Stimulated activated naive CD8-positive, alpha-beta T cell treated with anti-CD3 and anti-CD28 coated beads, Interleukin-15, amount 100 ng/mL, for 72 hours (primary cell): ENCODE measurements around the gene STXBP5L.
"Not testable (repeated sequence)": the region's sequence is repeated elsewhere in the genome, so short reads cannot be mapped to it uniquely, and the experiment has no call there.

Source experiments
- ATAC-seq: fragments of 150-1000 bp; cut with Tn5 transposase; 2 replicates; pipeline ENCODE4 v1.10.0; 2021; ENCODE audit warnings: mild to moderate bottlenecking, moderate library complexity
- DNase-seq, 2 donors: peaks; one replicate each; pipeline ENCODE4 v3.0.0; 2021 to 2022
- H3K27ac Mint-ChIP-seq, 2 donors: one replicate each; pipeline ENCODE4 v1.8.0; 2022; ENCODE audit warnings: mild to moderate bottlenecking in 2 of 2, mixed read lengths in 2 of 2, moderate library complexity in 2 of 2
- H3K27me3 Mint-ChIP-seq: one replicate; pipeline ENCODE4 v1.8.0; 2022; ENCODE audit warnings: mixed read lengths
- H3K4me1 Mint-ChIP-seq: one replicate; pipeline ENCODE4 v1.8.0; 2022; ENCODE audit warnings: mild to moderate bottlenecking, mixed read lengths
- H3K4me3 Mint-ChIP-seq, 2 donors: one replicate each; pipeline ENCODE4 v1.8.0; 2022; ENCODE audit warnings: mild to moderate bottlenecking in 2 of 2, mixed read lengths in 2 of 2, moderate library complexity in 1 of 2
- H3K9me3 Mint-ChIP-seq, 2 donors: one replicate each; pipeline ENCODE4 v1.8.0; 2022; ENCODE audit warnings: mixed read lengths in 2 of 2

The STXBP5L gene

GRCh38 chr3:121126033-121126706 lies 218.2 kb downstream of the STXBP5L start:
- Mint-ChIP-seq H3K4me3 (no peak overlapping the region), H3K27me3 (no peaks in the 10 kb centered on the region), H3K9me3 (no peaks in the 10 kb centered on the region), H3K4me1 (no peaks in the 10 kb centered on the region), H3K27ac (no peak overlapping the region)
- no peak for DNase-seq
- ATAC-seq = no peak

DNA sequence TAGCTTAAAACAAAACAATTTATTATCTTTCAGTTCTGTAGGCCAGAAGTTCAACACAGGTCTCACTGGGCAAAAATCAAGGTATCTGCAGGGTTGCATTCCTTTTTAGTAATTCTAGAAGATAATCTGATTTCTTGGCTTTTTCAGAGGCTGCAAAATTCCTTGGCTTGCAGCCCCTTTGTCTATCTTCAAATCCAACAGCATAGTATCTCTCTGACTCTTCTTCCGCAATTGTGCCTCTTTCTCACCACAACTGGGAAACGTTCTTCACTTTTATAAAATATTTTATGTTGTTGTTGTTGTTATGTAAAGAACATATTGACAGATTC lies 218.7 kb downstream of the STXBP5L start:
- ATAC-seq = no peak
- Mint-ChIP-seq H3K27me3 (no peaks in the 10 kb centered on the region), H3K27ac (no peak overlapping the region), H3K9me3 (no peaks in the 10 kb centered on the region), H3K4me3 (no peak overlapping the region), H3K4me1 (no peaks in the 10 kb centered on the region)
- no peak for DNase-seq

GRCh38 chr3:121152573-121152972 lies 244.6 kb downstream of the STXBP5L start:
- Mint-ChIP-seq H3K27me3 (no peaks in the 10 kb centered on the region), H3K9me3 (no peaks in the 10 kb centered on the region), H3K4me3 (no peak overlapping the region), H3K27ac (no peak overlapping the region), H3K4me1 (no peaks in the 10 kb centered on the region)
- ATAC-seq (no peak), DNase-seq (no peak)

DNA sequence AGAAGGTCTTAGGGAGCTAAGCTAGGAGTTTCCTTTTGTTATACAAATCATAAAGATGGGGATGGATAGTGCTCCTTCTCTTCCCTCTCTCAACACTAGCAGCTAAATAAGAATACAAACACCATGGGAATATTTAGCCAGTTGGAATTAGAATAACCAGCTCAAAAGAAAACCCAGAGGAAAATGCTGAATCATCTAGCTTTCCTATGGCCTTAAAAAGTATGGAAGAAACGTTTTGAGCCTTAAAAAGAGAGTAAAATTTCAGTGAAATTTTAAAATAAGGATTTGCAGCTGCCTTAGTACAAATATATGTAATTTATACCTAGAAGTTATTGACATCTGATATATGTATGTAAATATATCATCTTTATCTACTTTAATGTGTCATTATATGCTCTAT lies 245.8 kb downstream of the STXBP5L start:
- H3K4me3 Mint-ChIP-seq = no peak overlapping the region
- no peak for ATAC-seq
- H3K4me1 Mint-ChIP-seq = no peaks in the 10 kb centered on the region
- no peaks in the 10 kb centered on the region for H3K27me3 Mint-ChIP-seq
- H3K9me3 Mint-ChIP-seq = no peaks in the 10 kb centered on the region
- DNase-seq = no peak
- no peak overlapping the region for H3K27ac Mint-ChIP-seq

GRCh38 chr3:121155028-121155427 lies 247.0 kb downstream of the STXBP5L start:
- ATAC-seq = no peak
- H3K4me3 Mint-ChIP-seq = no peak overlapping the region

GRCh38 chr3:121165397-121165837 lies 257.4 kb downstream of the STXBP5L start:
- H3K27me3 Mint-ChIP-seq = no peaks in the 10 kb centered on the region
- no peak for ATAC-seq
- H3K4me1 Mint-ChIP-seq = no peaks in the 10 kb centered on the region
- H3K4me3 Mint-ChIP-seq = no peak overlapping the region
- no peak overlapping the region for H3K27ac Mint-ChIP-seq
- peaks cover 15% of the 10 kb centered on the region in 2 donors for H3K9me3 Mint-ChIP-seq
- DNase-seq = no peak

More at GRCh38 chr3:121155028-121155427, 247.0 kb downstream of the STXBP5L start:
- no peaks in the 10 kb centered on the region for H3K4me1 Mint-ChIP-seq
- no peaks in the 10 kb centered on the region for H3K9me3 Mint-ChIP-seq
- no peaks in the 10 kb centered on the region for H3K27me3 Mint-ChIP-seq
- DNase-seq = no peak
- no peak overlapping the region for H3K27ac Mint-ChIP-seq

GRCh38 chr3:121167374-121168139 lies 259.6 kb downstream of the STXBP5L start:
- H3K9me3 Mint-ChIP-seq = peaks cover 15 to 24% of the 10 kb centered on the region in 2 donors
- H3K27ac Mint-ChIP-seq = no peak overlapping the region
- no peaks in the 10 kb centered on the region for H3K27me3 Mint-ChIP-seq
- no peaks in the 10 kb centered on the region for H3K4me1 Mint-ChIP-seq
- DNase-seq (no peak), ATAC-seq (no peak)
- H3K4me3 Mint-ChIP-seq = no peak overlapping the region

DNA sequence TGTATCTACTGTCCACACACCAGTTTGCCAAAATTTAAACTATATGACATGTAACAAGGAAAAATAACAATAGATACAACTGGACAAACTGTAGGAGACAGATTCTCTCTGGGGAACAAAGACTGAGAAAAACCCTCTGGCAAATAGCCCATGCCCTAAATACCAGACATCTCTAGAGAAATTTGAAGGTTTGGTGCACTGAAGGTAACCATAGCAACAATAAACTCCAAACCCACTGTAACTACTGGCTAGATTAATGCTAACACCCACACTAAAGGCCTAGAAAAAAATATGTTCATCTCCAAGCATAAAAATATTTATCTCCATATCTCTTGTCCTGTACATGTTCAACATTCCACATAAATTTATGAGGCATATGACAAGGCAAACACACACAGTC lies 267.1 kb downstream of the STXBP5L start:
- ATAC-seq = no peak
- H3K27me3 Mint-ChIP-seq = no peaks in the 10 kb centered on the region
- H3K4me1 Mint-ChIP-seq = no peaks in the 10 kb centered on the region
- no peak for DNase-seq
- peaks cover 11 to 17% of the 10 kb centered on the region in 2 donors for H3K9me3 Mint-ChIP-seq
- no peak overlapping the region for H3K4me3 Mint-ChIP-seq
- H3K27ac Mint-ChIP-seq = no peak overlapping the region

DNA sequence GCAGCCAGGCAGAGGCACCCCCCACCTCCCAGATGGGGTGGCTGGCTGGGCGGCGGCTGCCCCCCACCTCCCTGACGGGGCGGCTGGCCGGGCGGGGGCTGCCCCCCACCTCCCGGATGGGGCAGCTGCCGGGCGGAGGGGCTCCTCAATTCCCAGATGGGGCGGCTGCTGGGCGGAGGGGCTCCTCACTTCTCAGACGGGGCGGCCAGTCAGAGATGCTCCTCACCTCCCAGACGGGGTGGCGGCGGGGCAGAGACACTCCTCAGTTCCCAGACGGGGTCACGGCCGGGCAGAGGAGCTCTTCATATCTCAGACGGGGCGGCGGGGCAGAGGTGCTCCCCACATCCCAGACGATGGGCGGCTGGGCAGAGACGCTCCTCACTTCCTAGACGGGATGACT lies 282.6 kb downstream of the STXBP5L start:
- H3K27ac Mint-ChIP-seq, H3K4me3 Mint-ChIP-seq, ATAC-seq, DNase-seq, H3K4me1 Mint-ChIP-seq, H3K27me3 Mint-ChIP-seq: not testable (repeated sequence)
- peaks cover 12 to 16% of the 10 kb centered on the region in 2 donors for H3K9me3 Mint-ChIP-seq

DNA sequence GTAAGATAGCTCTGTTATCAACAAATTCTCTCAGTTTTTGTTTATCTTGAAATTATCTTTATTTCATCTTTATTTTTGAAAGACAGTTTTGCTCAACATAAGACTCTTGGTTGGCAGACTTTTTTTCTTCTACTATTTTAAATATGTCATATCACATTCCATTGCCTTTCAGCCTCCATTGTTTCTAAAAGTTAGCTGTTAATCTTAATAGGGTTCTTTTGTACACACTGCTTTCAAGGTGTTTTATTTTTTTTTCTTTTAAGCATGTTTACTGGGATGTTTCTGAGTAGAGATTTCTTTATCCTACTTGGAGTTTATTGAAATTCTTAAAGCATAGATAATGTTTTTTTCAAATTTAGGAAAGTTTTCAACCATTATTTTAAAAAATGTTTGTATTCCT lies 294.6 kb downstream of the STXBP5L start:
- Mint-ChIP-seq H3K27me3 (no peaks in the 10 kb centered on the region), H3K4me1 (no peaks in the 10 kb centered on the region), H3K4me3 (no peak overlapping the region), H3K9me3 (peaks cover 16 to 17% of the 10 kb centered on the region in 2 donors), H3K27ac (no peak overlapping the region)
- DNase-seq (no peak), ATAC-seq (no peak)

DNA sequence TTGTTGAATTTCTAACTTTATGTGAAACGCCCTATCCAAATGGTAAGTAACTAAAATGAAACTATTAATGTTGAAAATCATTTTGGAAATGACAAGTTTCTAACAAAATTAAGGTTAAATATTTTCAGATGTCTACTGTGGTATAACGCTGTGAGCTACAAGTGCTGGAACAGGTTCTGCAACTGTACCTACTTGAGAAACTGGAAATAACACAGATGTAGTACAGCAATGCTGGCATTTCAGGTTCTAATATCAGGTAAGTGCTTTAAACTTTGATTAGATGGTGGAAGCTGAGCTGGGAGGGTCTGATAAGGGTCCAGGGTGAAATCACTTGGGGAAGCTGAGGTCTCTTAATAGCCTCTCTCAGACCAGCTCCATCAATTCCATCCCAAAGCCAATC lies 315.1 kb downstream of the STXBP5L start:
- H3K4me3 Mint-ChIP-seq = no peak overlapping the region
- no peaks in the 10 kb centered on the region for H3K27me3 Mint-ChIP-seq
- ATAC-seq (no peak), DNase-seq (no peak)
- no peak overlapping the region for H3K27ac Mint-ChIP-seq
- H3K4me1 Mint-ChIP-seq = no peaks in the 10 kb centered on the region
- H3K9me3 Mint-ChIP-seq = no peaks in the 10 kb centered on the region

DNA sequence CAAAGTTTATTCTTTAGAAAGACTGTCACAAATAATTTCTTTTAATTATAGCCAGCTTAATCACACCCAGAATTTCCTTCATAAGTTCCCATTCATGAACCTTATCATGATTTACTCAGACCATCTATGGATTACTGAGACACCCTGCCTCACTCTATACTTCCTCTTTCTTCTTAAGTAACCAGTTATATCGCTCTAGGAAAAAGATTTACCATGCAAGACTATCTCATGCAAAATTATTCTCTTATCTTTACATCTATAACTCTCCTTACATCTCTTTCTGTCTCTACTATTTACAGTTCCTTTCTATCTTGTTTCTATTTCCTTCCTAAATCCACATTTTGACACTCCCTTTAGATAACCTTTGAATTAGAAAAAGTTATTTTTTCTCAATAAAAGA lies 321.0 kb downstream of the STXBP5L start:
- Mint-ChIP-seq H3K27me3 (no peaks in the 10 kb centered on the region), H3K9me3 (no peaks in the 10 kb centered on the region), H3K27ac (no peak overlapping the region), H3K4me1 (no peaks in the 10 kb centered on the region), H3K4me3 (no peak overlapping the region)
- ATAC-seq (no peak), DNase-seq (no peak)

- not testable (repeated sequence) for DNase-seq, ATAC-seq, H3K27me3 Mint-ChIP-seq, H3K27ac Mint-ChIP-seq, H3K4me1 Mint-ChIP-seq, H3K4me3 Mint-ChIP-seq, H3K9me3 Mint-ChIP-seq
Measured at GRCh38 chr3:121230194-121230593, 322.2 kb downstream of the STXBP5L start.

GRCh38 chr3:121231872-121232271 lies 323.9 kb downstream of the STXBP5L start:
- Mint-ChIP-seq H3K4me3 (no peak overlapping the region), H3K4me1 (no peaks in the 10 kb centered on the region), H3K9me3 (no peaks in the 10 kb centered on the region), H3K27ac (no peak overlapping the region), H3K27me3 (no peaks in the 10 kb centered on the region)
- ATAC-seq (no peak), DNase-seq (no peak)

- Mint-ChIP-seq H3K27ac (no peak overlapping the region), H3K27me3 (no peaks in the 10 kb centered on the region), H3K4me1 (no peaks in the 10 kb centered on the region), H3K9me3 (no peaks in the 10 kb centered on the region), H3K4me3 (no peak overlapping the region)
- ATAC-seq = no peak
- no peak for DNase-seq
Measured at GRCh38 chr3:121232309-121233225, 324.6 kb downstream of the STXBP5L start.

GRCh38 chr3:121243208-121243607 lies 335.2 kb downstream of the STXBP5L start:
- Mint-ChIP-seq H3K9me3 (peaks cover 0 to 3% of the 10 kb centered on the region in 2 donors), H3K27ac (no peak overlapping the region), H3K27me3 (no peaks in the 10 kb centered on the region), H3K4me1 (no peaks in the 10 kb centered on the region), H3K4me3 (no peak overlapping the region)
- DNase-seq = no peak
- no peak for ATAC-seq
